Osteoblast (primary cell): Measurements from ENCODE around the gene MANSC1. TPM values are rescaled to one million over a fixed set of nuclear protein-coding genes. Genes with fewer than 3 reads are reported as not detected.

Experiments
- DNase-seq: peaks from one replicate; pipeline ENCODE4 v3.0.0; 2011; ENCODE audit warnings: low spot score, mixed read lengths; ENCODE audit not compliant: insufficient read length; ENCODE audit errors: missing footprints
- H2AFZ ChIP-seq: 2 replicates; pipeline ENCODE4 v1.6.0; 2011; ENCODE audit warnings: mild to moderate bottlenecking, low read length
- H3K27ac ChIP-seq: 2 replicates; pipeline ENCODE4 v1.5.1; 2011; ENCODE audit warnings: mild to moderate bottlenecking, low read depth, low read length, moderate library complexity
- H3K27me3 ChIP-seq: 2 replicates; pipeline ENCODE4 v1.6.0; 2012; ENCODE audit warnings: mild to moderate bottlenecking, control low read depth, inconsistent platforms, low read length, moderate library complexity; ENCODE audit not compliant: insufficient read depth
- H3K36me3 ChIP-seq: 2 replicates; pipeline ENCODE4 v1.5.1; 2011; ENCODE audit warnings: mild to moderate bottlenecking, low read length, control low read depth, moderate library complexity; ENCODE audit not compliant: insufficient read depth
- H3K4me1 ChIP-seq: 2 replicates; pipeline ENCODE4 v1.5.1; 2011; ENCODE audit warnings: mild to moderate bottlenecking, low read length, control low read depth, moderate library complexity; ENCODE audit not compliant: insufficient read depth
- H3K4me2 ChIP-seq: 2 replicates; pipeline ENCODE4 v1.6.0; 2011; ENCODE audit warnings: mild to moderate bottlenecking, low read length; ENCODE audit not compliant: insufficient read depth
- H3K4me3 ChIP-seq: fragments of 200-600 bp; sonication (generic); 3 replicates; pipeline ENCODE4 v1.5.1; 2012; ENCODE audit warnings: mild to moderate bottlenecking, low read length, inconsistent platforms; ENCODE audit not compliant: insufficient read depth
- H3K79me2 ChIP-seq: 2 replicates; pipeline ENCODE4 v1.6.0; 2012; ENCODE audit warnings: mild to moderate bottlenecking, low read length, control low read depth, inconsistent platforms; ENCODE audit not compliant: insufficient read depth
- H3K9me3 ChIP-seq: 2 replicates; pipeline ENCODE4 v1.5.1; 2011; ENCODE audit warnings: low read depth, low read length, control low read depth
- H4K20me1 ChIP-seq: 2 replicates; pipeline ENCODE4 v1.6.0; 2012; ENCODE audit warnings: mild to moderate bottlenecking, low read length, control low read depth; ENCODE audit not compliant: insufficient read depth
- CTCF ChIP-seq: IDR thresholded peaks from 2 replicates; pipeline ENCODE4 v1.5.1; 2011; ENCODE audit warnings: mild to moderate bottlenecking, low read depth, low read length, moderate library complexity; ENCODE audit errors: extremely low read depth
- total RNA-seq: library from RNA; depleted of rRNA; stranded (reverse); fragments of >200 nt; gene quantifications from 2 replicates; pipeline ENCODE4 v1.2.3, GENCODE V29; 2012

Gene MANSC1
- total RNA-seq, 1 donor: 3.3 TPM

GRCh38 chr12:12379831-12380730, 30.0 kb upstream of the MANSC1 start:
- H3K27me3 ChIP-seq: no peaks in the 10 kb centered on the region
- H3K4me1 ChIP-seq: peaks cover 12% of the 10 kb centered on the region
- no peak for TF ChIP-seq CTCF
- H3K4me2 ChIP-seq: no peak overlapping the region
- peak overlapping the region; percentile 35 for H3K27ac ChIP-seq
- no peak overlapping the region for H3K4me3 ChIP-seq
- no peaks in the 10 kb centered on the region for H4K20me1 ChIP-seq
- H2AFZ ChIP-seq: no peak overlapping the region
- peaks cover 10% of the 10 kb centered on the region for H3K79me2 ChIP-seq
- H3K9me3 ChIP-seq: no peaks in the 10 kb centered on the region
- DNase-seq: peak; percentile 36
- no peaks in the 10 kb centered on the region for H3K36me3 ChIP-seq

- no peak for TF ChIP-seq CTCF
- H3K36me3 ChIP-seq: no peaks in the 10 kb centered on the region
Measured at GRCh38 chr12:12378616-12379015, 28.6 kb upstream of the MANSC1 start.

GRCh38 chr12:12376646-12377448, 26.8 kb upstream of the MANSC1 start:
- H3K4me3 ChIP-seq: no peak overlapping the region

More at GRCh38 chr12:12378616-12379015, 28.6 kb upstream of the MANSC1 start:
- DNase-seq: no peak
- no peak overlapping the region for H3K4me2 ChIP-seq
- peaks cover 12% of the 10 kb centered on the region for H3K4me1 ChIP-seq
- peaks cover 8% of the 10 kb centered on the region for H3K79me2 ChIP-seq
- no peak overlapping the region for H3K27ac ChIP-seq
- H4K20me1 ChIP-seq: no peaks in the 10 kb centered on the region
- no peaks in the 10 kb centered on the region for H3K9me3 ChIP-seq
- no peaks in the 10 kb centered on the region for H3K27me3 ChIP-seq
- no peak overlapping the region for H3K4me3 ChIP-seq
- no peak overlapping the region for H2AFZ ChIP-seq

More at GRCh38 chr12:12376646-12377448, 26.8 kb upstream of the MANSC1 start:
- DNase-seq: peak; percentile 51
- H2AFZ ChIP-seq: no peak overlapping the region
- H3K27me3 ChIP-seq: no peaks in the 10 kb centered on the region
- peak; percentile 62 for TF ChIP-seq CTCF
- no peaks in the 10 kb centered on the region for H4K20me1 ChIP-seq
- no peaks in the 10 kb centered on the region for H3K36me3 ChIP-seq
- peaks cover 12% of the 10 kb centered on the region for H3K4me1 ChIP-seq
- H3K4me2 ChIP-seq: no peak overlapping the region
- H3K79me2 ChIP-seq: peaks cover 6% of the 10 kb centered on the region
- no peak overlapping the region for H3K27ac ChIP-seq
- H3K9me3 ChIP-seq: no peaks in the 10 kb centered on the region
